Heart left ventricle (tissue), 13 donors: ENCODE results near the gene CCDC194.

ENCODE experiments used
- CTCF ChIP-seq, 12 donors: fragments of 200-600 bp; sonication (generic) in 4 of 12; IDR thresholded peaks; one replicate each; pipeline versions ENCODE4 v1.5.0 to v1.8.0; 2018 to 2022; ENCODE audit warnings: antibody characterized with exemption in 12 of 12, mild to moderate bottlenecking in 5 of 12
- POLR2A ChIP-seq, 2 donors: fragments of 450-650 bp; IDR thresholded peaks; one replicate each; pipeline ENCODE4 v1.6.1; 2017; ENCODE audit warnings: antibody characterized with exemption in 2 of 2, mild to moderate bottlenecking in 2 of 2, moderate library complexity in 2 of 2
- donor health status: ischemic (EF 13 %, LVEDD 7.1; RV severe dilation, severe dysfunction).
- donor health status: DM: no; HTN: yes; CAD: no.
- donor health status: DM: no; HTN: no; CAD: no.
- donor health status: ischemic (EF 25% LVEDD 6.9; RV normal size, moderate dysfunction).
- donor health status: ischemic (EF 25% LVEDD 5.7; RV mildly dilated, moderate dysfunction).
- donor health status: ischemic (EF 35%, LVEDD 5.7; RV mildly dilated, moderate dysfunction).
- donor health status: nonischemic (EF 11% LVEDD 7.7; RV severe dilation, severe dysfunction).
- donor health status: DM: yes; HTN: yes; CAD: no.
- donor health status: PGD.
- donor health status: ischemic (EF 29% LVEDD 5.4; RV normal size, mild dysfunction).
- donor health status: nonischemic (EF 23%, LVEDD 6.1; RV moderate dilation, normal function).

DNA sequence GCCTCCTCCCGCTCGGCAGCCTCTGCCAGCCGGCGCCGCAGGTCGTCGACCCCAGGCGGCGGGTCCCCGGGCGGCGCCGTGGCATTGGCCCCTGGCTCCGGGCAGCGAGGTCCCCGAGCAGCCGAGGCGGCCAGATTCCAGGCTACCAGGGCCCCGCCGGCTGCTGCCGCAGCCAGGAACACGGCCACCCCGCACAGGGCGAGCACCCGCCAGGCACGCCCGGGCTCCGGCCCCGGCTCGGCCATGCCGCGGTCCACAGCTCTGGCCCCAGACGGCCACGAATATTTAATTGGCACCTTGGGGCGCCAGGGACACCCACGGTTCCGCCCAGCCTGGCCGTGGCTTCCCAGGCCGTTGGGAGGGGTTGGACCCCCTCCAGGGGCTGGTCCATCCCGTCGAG, at the start of gene CCDC194:
- TF ChIP-seq CTCF (IDR thresholded peaks at IDR 0.05) (no peak), POLR2A (IDR thresholded peaks at IDR 0.05) (no peak)
